Gastroesophageal sphincter (tissue), 3 donors: ENCODE results near the gene CCDC167.

Source experiments
- CTCF ChIP-seq, 4 experiments: fragments of 200-600 bp in 2 of 4; fragments of 450-650 bp in 2 of 4; sonication (generic) in 1 of 4; IDR thresholded peaks; one replicate each; pipeline ENCODE4 v1.5.1; 2017 to 2019; ENCODE audit warnings: antibody characterized with exemption in 4 of 4, mild to moderate bottlenecking in 2 of 4, moderate library complexity in 2 of 4
- EP300 ChIP-seq: sonication (generic); formaldehyde crosslinking; IDR thresholded peaks from one replicate; pipeline ENCODE4 v1.6.1; 2017; ENCODE audit warnings: antibody characterized with exemption, mild to moderate bottlenecking
- POLR2A ChIP-seq, 2 donors: fragments of 450-650 bp; IDR thresholded peaks; one replicate each; pipeline ENCODE4 v1.6.1; 2017; ENCODE audit warnings: antibody characterized with exemption in 2 of 2, mild to moderate bottlenecking in 2 of 2, moderate library complexity in 1 of 2

- no peak for TF ChIP-seq CTCF (IDR thresholded peaks at IDR 0.05)
- TF ChIP-seq POLR2A (IDR thresholded peaks at IDR 0.05), result no peak
- no peak for TF ChIP-seq EP300
Measured at GRCh38 chr6:37463110-37463509, 36.6 kb downstream of the CCDC167 start.
